Heart left ventricle (tissue), 13 donors: ENCODE results near the gene KDM4D.

Experiments used
- POLR2A ChIP-seq, 2 donors: fragments of 450-650 bp; IDR thresholded peaks; one replicate each; pipeline ENCODE4 v1.6.1; 2017; ENCODE audit warnings: antibody characterized with exemption in 2 of 2, mild to moderate bottlenecking in 2 of 2, moderate library complexity in 2 of 2
- TF ChIP-seq, protein P1 (sequence below), 12 donors: fragments of 200-600 bp; sonication (generic) in 4 of 12; IDR thresholded peaks; one replicate each; pipeline versions ENCODE4 v1.5.0 to v1.8.0; 2018 to 2022; ENCODE audit warnings: antibody characterized with exemption in 12 of 12, mild to moderate bottlenecking in 5 of 12
- donor health status: ischemic (EF 13 %, LVEDD 7.1; RV severe dilation, severe dysfunction).
- donor health status: DM: no; HTN: yes; CAD: no.
- donor health status: DM: no; HTN: no; CAD: no.
- donor health status: ischemic (EF 25% LVEDD 6.9; RV normal size, moderate dysfunction).
- donor health status: ischemic (EF 25% LVEDD 5.7; RV mildly dilated, moderate dysfunction).
- donor health status: ischemic (EF 35%, LVEDD 5.7; RV mildly dilated, moderate dysfunction).
- donor health status: nonischemic (EF 11% LVEDD 7.7; RV severe dilation, severe dysfunction).
- donor health status: DM: yes; HTN: yes; CAD: no.
- donor health status: PGD.
- donor health status: ischemic (EF 29% LVEDD 5.4; RV normal size, mild dysfunction).
- donor health status: nonischemic (EF 23%, LVEDD 6.1; RV moderate dilation, normal function).

DNA sequence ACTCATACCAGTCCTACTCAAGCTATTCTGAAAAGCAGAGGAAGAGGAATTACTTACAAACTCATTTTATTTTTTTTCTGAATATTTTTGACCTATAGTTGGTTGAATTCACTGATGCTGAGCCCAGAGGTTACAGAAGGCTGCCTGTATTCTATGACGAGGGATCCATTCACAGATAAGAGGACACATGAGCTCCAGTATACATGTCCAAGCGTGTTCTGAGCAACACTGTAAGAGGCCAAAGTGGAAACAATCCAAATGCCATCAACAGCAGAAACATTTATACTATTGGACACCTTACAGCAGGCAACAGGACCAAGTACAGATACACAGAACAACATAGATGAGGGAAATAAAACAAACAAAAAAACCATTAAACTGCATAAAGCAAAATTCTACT is 61.8 kb downstream of the KDM4D start:
- TF ChIP-seq, protein P1, sequence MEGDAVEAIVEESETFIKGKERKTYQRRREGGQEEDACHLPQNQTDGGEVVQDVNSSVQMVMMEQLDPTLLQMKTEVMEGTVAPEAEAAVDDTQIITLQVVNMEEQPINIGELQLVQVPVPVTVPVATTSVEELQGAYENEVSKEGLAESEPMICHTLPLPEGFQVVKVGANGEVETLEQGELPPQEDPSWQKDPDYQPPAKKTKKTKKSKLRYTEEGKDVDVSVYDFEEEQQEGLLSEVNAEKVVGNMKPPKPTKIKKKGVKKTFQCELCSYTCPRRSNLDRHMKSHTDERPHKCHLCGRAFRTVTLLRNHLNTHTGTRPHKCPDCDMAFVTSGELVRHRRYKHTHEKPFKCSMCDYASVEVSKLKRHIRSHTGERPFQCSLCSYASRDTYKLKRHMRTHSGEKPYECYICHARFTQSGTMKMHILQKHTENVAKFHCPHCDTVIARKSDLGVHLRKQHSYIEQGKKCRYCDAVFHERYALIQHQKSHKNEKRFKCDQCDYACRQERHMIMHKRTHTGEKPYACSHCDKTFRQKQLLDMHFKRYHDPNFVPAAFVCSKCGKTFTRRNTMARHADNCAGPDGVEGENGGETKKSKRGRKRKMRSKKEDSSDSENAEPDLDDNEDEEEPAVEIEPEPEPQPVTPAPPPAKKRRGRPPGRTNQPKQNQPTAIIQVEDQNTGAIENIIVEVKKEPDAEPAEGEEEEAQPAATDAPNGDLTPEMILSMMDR (IDR thresholded peaks at IDR 0.05): no peak
- no peak for TF ChIP-seq POLR2A (IDR thresholded peaks at IDR 0.05)
